Measurements from ENCODE around the gene CCDC141.

- TF ChIP-seq GATA3 (IDR thresholded peaks at IDR 0.05; ENCODE audit: low read depth, low read length) (no peak), GATA2 (IDR thresholded peaks at IDR 0.05; ENCODE audit: low read depth, low read length) (no peak)
Observed at GRCh38 chr2:178910005-178910404, 139.9 kb downstream of the CCDC141 start.

Data from SH-SY5Y (cell line).